ENCODE measurements around the gene FMNL2. TPM values are rescaled to one million over a fixed set of nuclear protein-coding genes. Genes with fewer than 3 reads are reported as not detected.

FMNL2 gene
- polyA plus RNA-seq, 3 donors: 0.28 to 3.2 (median 0.71) TPM

GRCh38 chr2:152609154-152609553 lies 274.2 kb downstream of the FMNL2 start:
- no peaks in the 10 kb centered on the region for H3K36me3 ChIP-seq (replicated peaks in 1 of 2; ENCODE audit: control insufficient read depth in 1 of 2, insufficient read depth in 2 of 2, low read length in 2 of 2)
- no peak overlapping the region for H3K4me3 ChIP-seq (replicated peaks in 1 of 3; ENCODE audit: low read depth in 2 of 3, low read length in 3 of 3)
- no peak overlapping the region for H3K27ac Mint-ChIP-seq
- H3K27me3 Mint-ChIP-seq (ENCODE audit: low read depth in 3 of 3): no peaks in the 10 kb centered on the region
- H3K4me2 ChIP-seq (replicated peaks; ENCODE audit: extremely low read depth, low read length, poor library complexity, severe bottlenecking): no peak overlapping the region
- no peaks in the 10 kb centered on the region for H3K27me3 ChIP-seq (ENCODE audit: control insufficient read depth in 2 of 2, insufficient read depth in 2 of 2, low read length in 2 of 2)
- no peak for TF ChIP-seq CTCF (IDR thresholded peaks at IDR 0.05)
- H4K20me1 ChIP-seq (ENCODE audit: insufficient read depth, low read length): peaks cover 4% of the 10 kb centered on the region
- no peaks in the 10 kb centered on the region for H3K36me3 Mint-ChIP-seq
- no peak for DNase-seq
- H3K79me2 ChIP-seq (ENCODE audit: insufficient read depth, low read length): no peaks in the 10 kb centered on the region
- WGBS (ENCODE audit: insufficient coverage): no CpG with 5 or more reads among the region's 2 CpGs
- intact Hi-C loops (cut with micrococcal nuclease): no loop called here
- no peak overlapping the region for H3K9ac ChIP-seq (ENCODE audit: insufficient read depth, low read length, poor library complexity, severe bottlenecking)
- H2AFZ ChIP-seq (ENCODE audit: insufficient read depth, low read depth, low read length, poor library complexity, severe bottlenecking): no peak overlapping the region
- peaks cover 43 to 56% of the 10 kb centered on the region in 2 donors for H3K4me1 ChIP-seq (ENCODE audit: control insufficient read depth in 1 of 2, insufficient read depth in 2 of 2, low read length in 2 of 2)
- H3K9me3 ChIP-seq (replicated peaks in 1 of 2; ENCODE audit: control insufficient read depth in 1 of 2, insufficient read depth in 1 of 2, low read length in 2 of 2): no peaks in the 10 kb centered on the region
- peaks cover 43% of the 10 kb centered on the region for H3K4me1 Mint-ChIP-seq
- H3K9me3 Mint-ChIP-seq: no peaks in the 10 kb centered on the region
- H3K27ac ChIP-seq (ENCODE audit: low read depth in 1 of 2, low read length in 2 of 2): no peak overlapping the region
- H3K4me3 Mint-ChIP-seq: no peak overlapping the region

- Histone ChIP-seq H3K4me2 (replicated peaks; ENCODE audit: extremely low read depth, low read length, poor library complexity, severe bottlenecking) (no peak overlapping the region), H3K9me3 (replicated peaks in 1 of 2; ENCODE audit: control insufficient read depth in 1 of 2, insufficient read depth in 1 of 2, low read length in 2 of 2) (no peaks in the 10 kb centered on the region), H3K4me3 (replicated peaks in 1 of 3; ENCODE audit: low read depth in 2 of 3, low read length in 3 of 3) (no peak overlapping the region), H3K4me1 (ENCODE audit: control insufficient read depth in 1 of 2, insufficient read depth in 2 of 2, low read length in 2 of 2) (peaks cover 44 to 61% of the 10 kb centered on the region in 2 donors), H4K20me1 (ENCODE audit: insufficient read depth, low read length) (peaks cover 4% of the 10 kb centered on the region), H3K27ac (ENCODE audit: low read depth in 1 of 2, low read length in 2 of 2) (no peak overlapping the region), H3K36me3 (replicated peaks in 1 of 2; ENCODE audit: control insufficient read depth in 1 of 2, insufficient read depth in 2 of 2, low read length in 2 of 2) (no peaks in the 10 kb centered on the region), H3K9ac (ENCODE audit: insufficient read depth, low read length, poor library complexity, severe bottlenecking) (no peak overlapping the region), H3K79me2 (ENCODE audit: insufficient read depth, low read length) (no peaks in the 10 kb centered on the region), H2AFZ (ENCODE audit: insufficient read depth, low read depth, low read length, poor library complexity, severe bottlenecking) (no peak overlapping the region), H3K27me3 (ENCODE audit: control insufficient read depth in 2 of 2, insufficient read depth in 2 of 2, low read length in 2 of 2) (no peaks in the 10 kb centered on the region)
- no peaks in the 10 kb centered on the region for H3K9me3 Mint-ChIP-seq
- no peaks in the 10 kb centered on the region for H3K36me3 Mint-ChIP-seq
- no peak for DNase-seq
- no peak overlapping the region for H3K4me3 Mint-ChIP-seq
- peak overlapping the region in 1 of 7 donors; percentile 46 for H3K27ac Mint-ChIP-seq
- peaks cover 46% of the 10 kb centered on the region for H3K4me1 Mint-ChIP-seq
- no peak for TF ChIP-seq CTCF (IDR thresholded peaks at IDR 0.05)
- no peaks in the 10 kb centered on the region for H3K27me3 Mint-ChIP-seq (ENCODE audit: low read depth in 3 of 3)
- intact Hi-C loops (cut with micrococcal nuclease): loop anchor here (5.0 to 10.0 kb wide), 4 partner anchors 37 to 177 kb away; no protein-coding TSS in a partner anchor
- WGBS (ENCODE audit: insufficient coverage): 100% methylated on average over 1 of the region's 1 CpG
These were observed 274.7 kb downstream of the FMNL2 start for GRCh38 chr2:152609699-152610098.
